Neural progenitor cell (in vitro differentiated cells): ENCODE data around the gene ERV3-1. TPM values are rescaled to one million over a fixed set of nuclear protein-coding genes. Genes with fewer than 3 reads are reported as not detected.

Experiments
- DNase-seq: peaks from one replicate; pipeline ENCODE4 v3.0.0-alpha.2; 2016; ENCODE audit warnings: low spot score
- H2AFZ ChIP-seq: fragments of 200-600 bp; sonication (generic); replicated peaks from 2 replicates; pipeline ENCODE4 v1.6.1; 2016; ENCODE audit warnings: antibody characterized with exemption
- H3F3A ChIP-seq: fragments of 200-600 bp; sonication (generic); 2 replicates; pipeline ENCODE4 v1.6.1; 2016; ENCODE audit warnings: antibody characterized with exemption, low read depth
- H3K27ac ChIP-seq: fragments of 200-600 bp; sonication (generic); 2 replicates; pipeline ENCODE4 v1.5.1; 2016; ENCODE audit warnings: mild to moderate bottlenecking
- H3K27me3 ChIP-seq: fragments of 200-600 bp; sonication (generic); 2 replicates; pipeline ENCODE4 v1.6.1; 2016; ENCODE audit warnings: mild to moderate bottlenecking, moderate library complexity
- H3K36me3 ChIP-seq: fragments of 200-600 bp; sonication (generic); 2 replicates; pipeline ENCODE4 v1.5.1; 2016
- H3K4me1 ChIP-seq: fragments of 200-600 bp; sonication (generic); 2 replicates; pipeline ENCODE4 v1.6.1; 2016; ENCODE audit warnings: mixed run types
- H3K4me2 ChIP-seq: fragments of 200-600 bp; sonication (generic); 2 replicates; pipeline ENCODE4 v1.6.1; 2016
- H3K4me3 ChIP-seq: fragments of 200-600 bp; sonication (generic); 2 replicates; pipeline ENCODE4 v1.5.1; 2016
- H3K79me2 ChIP-seq: fragments of 200-600 bp; sonication (generic); 2 replicates; pipeline ENCODE4 v1.6.1; 2016; ENCODE audit warnings: low read depth
- H3K9ac ChIP-seq: fragments of 200-600 bp; sonication (generic); 2 replicates; pipeline ENCODE4 v1.6.1; 2016
- H3K9me3 ChIP-seq: fragments of 200-600 bp; sonication (generic); 2 replicates; pipeline ENCODE4 v1.5.1; 2016; ENCODE audit warnings: low read depth
- H4K20me1 ChIP-seq: fragments of 200-600 bp; sonication (generic); 2 replicates; pipeline ENCODE4 v1.6.1; 2016; ENCODE audit warnings: low read depth
- H3K27ac Mint-ChIP-seq: 3 replicates; pipeline ENCODE4 v1.8.0; 2021; ENCODE audit warnings: mixed read lengths
- H3K27me3 Mint-ChIP-seq: 2 replicates; pipeline ENCODE4 v1.8.0; 2022; ENCODE audit warnings: low read depth, mild to moderate bottlenecking, inconsistent platforms, moderate library complexity, mixed read lengths; ENCODE audit not compliant: insufficient read depth
- H3K36me3 Mint-ChIP-seq: 3 replicates; pipeline ENCODE4 v1.8.0; 2021; ENCODE audit warnings: mixed read lengths
- H3K4me1 Mint-ChIP-seq: 3 replicates; pipeline ENCODE4 v1.8.0; 2021; ENCODE audit warnings: mixed read lengths
- H3K4me3 Mint-ChIP-seq: 3 replicates; pipeline ENCODE4 v1.8.0; 2021; ENCODE audit warnings: mild to moderate bottlenecking, moderate library complexity, mixed read lengths
- H3K9me3 Mint-ChIP-seq: 3 replicates; pipeline ENCODE4 v1.8.0; 2020; ENCODE audit warnings: mixed read lengths
- EZH2 ChIP-seq: fragments of 200-600 bp; sonication (generic); IDR thresholded peaks from 2 replicates; pipeline ENCODE4 v1.6.1; 2017; ENCODE audit warnings: antibody characterized with exemption, mild to moderate bottlenecking, moderate library complexity
- EZH2phosphoT487 ChIP-seq: fragments of 200-600 bp; sonication (generic); IDR thresholded peaks from 2 replicates; pipeline ENCODE4 v1.6.1; 2017; ENCODE audit warnings: antibody characterized with exemption
- total RNA-seq: library from RNA; depleted of rRNA; stranded (reverse); fragments of >200 nt; gene quantifications from 2 replicates; pipeline ENCODE4 v1.2.3, GENCODE V29; 2015; ENCODE audit warnings: low replicate concordance
- TF ChIP-seq, protein P1 (sequence below): fragments of 200-600 bp; sonication (generic); IDR thresholded peaks from 2 replicates; pipeline ENCODE4 v1.5.1; 2017; ENCODE audit warnings: antibody characterized with exemption, mild to moderate bottlenecking

The ERV3-1 gene
- total RNA-seq, 1 donor from 2014 or later: 50.0 TPM

DNA sequence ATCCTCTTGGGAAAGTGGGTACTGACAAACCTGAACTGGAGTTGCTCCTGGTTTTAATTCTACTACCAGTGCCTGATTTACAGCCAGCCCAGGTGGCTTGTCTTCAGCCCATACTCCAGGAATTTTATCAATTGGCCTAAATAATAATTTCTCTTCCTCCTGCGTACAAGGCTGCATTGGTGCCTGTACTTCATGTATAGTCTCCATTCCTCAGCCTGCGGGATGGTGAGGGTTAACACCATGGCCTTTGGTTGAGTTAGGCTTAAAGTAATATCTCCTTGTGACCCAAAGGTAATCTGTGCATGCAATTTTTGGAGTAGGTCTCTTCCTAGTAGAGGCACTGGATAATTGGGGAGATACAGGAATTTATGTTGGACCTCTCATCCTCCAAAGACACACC is 10.2 kb downstream of the ERV3-1 start:
- Histone ChIP-seq H2AFZ (no peak overlapping the region), H3K27me3 (no peaks in the 10 kb centered on the region), H3K4me3 (no peak overlapping the region), H3K4me1 (no peaks in the 10 kb centered on the region), H3F3A (no peaks in the 10 kb centered on the region), H3K9ac (no peak overlapping the region), H3K36me3 (peaks cover 12% of the 10 kb centered on the region), H3K4me2 (no peak overlapping the region), H3K9me3 (peaks cover 22% of the 10 kb centered on the region), H3K79me2 (peaks cover 22% of the 10 kb centered on the region), H3K27ac (no peak overlapping the region), H4K20me1 (no peaks in the 10 kb centered on the region)
- TF ChIP-seq, protein P1, sequence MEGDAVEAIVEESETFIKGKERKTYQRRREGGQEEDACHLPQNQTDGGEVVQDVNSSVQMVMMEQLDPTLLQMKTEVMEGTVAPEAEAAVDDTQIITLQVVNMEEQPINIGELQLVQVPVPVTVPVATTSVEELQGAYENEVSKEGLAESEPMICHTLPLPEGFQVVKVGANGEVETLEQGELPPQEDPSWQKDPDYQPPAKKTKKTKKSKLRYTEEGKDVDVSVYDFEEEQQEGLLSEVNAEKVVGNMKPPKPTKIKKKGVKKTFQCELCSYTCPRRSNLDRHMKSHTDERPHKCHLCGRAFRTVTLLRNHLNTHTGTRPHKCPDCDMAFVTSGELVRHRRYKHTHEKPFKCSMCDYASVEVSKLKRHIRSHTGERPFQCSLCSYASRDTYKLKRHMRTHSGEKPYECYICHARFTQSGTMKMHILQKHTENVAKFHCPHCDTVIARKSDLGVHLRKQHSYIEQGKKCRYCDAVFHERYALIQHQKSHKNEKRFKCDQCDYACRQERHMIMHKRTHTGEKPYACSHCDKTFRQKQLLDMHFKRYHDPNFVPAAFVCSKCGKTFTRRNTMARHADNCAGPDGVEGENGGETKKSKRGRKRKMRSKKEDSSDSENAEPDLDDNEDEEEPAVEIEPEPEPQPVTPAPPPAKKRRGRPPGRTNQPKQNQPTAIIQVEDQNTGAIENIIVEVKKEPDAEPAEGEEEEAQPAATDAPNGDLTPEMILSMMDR: no peak
- TF ChIP-seq EZH2 (no peak), EZH2phosphoT487 (no peak)
- Mint-ChIP-seq H3K36me3 (peaks cover 80% of the 10 kb centered on the region), H3K9me3 (peaks cover 87% of the 10 kb centered on the region), H3K4me1 (no peaks in the 10 kb centered on the region), H3K27me3 (peaks cover 14% of the 10 kb centered on the region), H3K27ac (no peak overlapping the region), H3K4me3 (no peak overlapping the region)
- DNase-seq: no peak

DNA sequence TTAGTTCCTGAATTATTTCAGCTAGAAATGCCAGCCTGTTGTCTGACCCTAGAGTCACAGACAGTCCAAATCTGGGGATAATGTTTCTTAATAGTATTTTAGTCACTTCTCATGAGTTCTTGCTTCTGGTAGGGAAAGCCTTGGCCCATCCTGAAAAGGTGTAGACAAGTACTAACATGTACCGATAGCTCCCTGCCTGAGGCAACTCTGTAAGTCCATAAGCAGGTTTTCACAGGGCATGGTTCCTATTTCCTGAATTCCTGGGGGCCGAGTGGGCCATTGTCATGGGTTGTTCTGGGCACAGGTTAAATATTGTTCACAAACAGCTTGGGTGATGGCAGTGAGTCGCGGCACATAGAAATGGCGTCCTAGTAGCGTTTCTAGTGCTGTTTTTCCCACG is 12.6 kb downstream of the ERV3-1 start:
- H3K27me3 Mint-ChIP-seq: peaks cover 12% of the 10 kb centered on the region
- H3K4me1 Mint-ChIP-seq: no peaks in the 10 kb centered on the region
- TF ChIP-seq EZH2phosphoT487 (no peak), EZH2 (no peak)
- TF ChIP-seq, protein P1: no peak
- Histone ChIP-seq H3K36me3 (peaks cover 19% of the 10 kb centered on the region), H3K9me3 (peaks cover 10% of the 10 kb centered on the region), H3K27ac (no peak overlapping the region), H3K9ac (no peak overlapping the region), H3K27me3 (no peaks in the 10 kb centered on the region), H3K4me3 (no peak overlapping the region), H3K4me1 (no peaks in the 10 kb centered on the region), H2AFZ (no peak overlapping the region), H4K20me1 (no peaks in the 10 kb centered on the region), H3K79me2 (no peaks in the 10 kb centered on the region), H3K4me2 (no peak overlapping the region), H3F3A (no peaks in the 10 kb centered on the region)
- H3K27ac Mint-ChIP-seq: no peak overlapping the region
- no peak for DNase-seq
- H3K36me3 Mint-ChIP-seq: peaks cover 83% of the 10 kb centered on the region
- H3K4me3 Mint-ChIP-seq: no peak overlapping the region
- H3K9me3 Mint-ChIP-seq: peaks cover 90% of the 10 kb centered on the region

DNA sequence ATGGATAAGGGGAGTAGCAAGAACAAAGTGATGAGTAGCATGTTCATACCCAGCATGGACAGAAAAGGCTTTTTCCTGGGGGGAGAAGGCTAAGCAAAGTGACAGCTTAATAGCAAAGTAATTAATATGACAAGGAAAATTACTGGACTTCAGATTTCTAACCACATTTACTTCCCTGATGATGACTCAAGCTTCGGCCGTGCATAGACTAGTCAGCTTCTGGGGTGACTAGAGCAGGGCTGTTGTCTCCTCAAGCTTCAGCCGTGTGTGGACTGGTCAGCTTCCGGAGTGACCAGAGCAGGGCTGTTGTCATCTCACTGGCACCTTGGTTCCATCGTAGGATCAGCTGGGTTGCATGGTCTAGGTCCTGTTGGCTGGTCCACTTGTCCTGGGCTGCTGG is 13.5 kb downstream of the ERV3-1 start:
- no peak overlapping the region for H3K27ac ChIP-seq
- H3F3A ChIP-seq: no peaks in the 10 kb centered on the region
- H3K9ac ChIP-seq: no peak overlapping the region
- no peaks in the 10 kb centered on the region for H4K20me1 ChIP-seq
- TF ChIP-seq EZH2: no peak
- TF ChIP-seq, protein P1: no peak
- TF ChIP-seq EZH2phosphoT487: no peak
- no peak overlapping the region for H3K4me3 ChIP-seq
- peaks cover 24% of the 10 kb centered on the region for H3K36me3 ChIP-seq
- Mint-ChIP-seq H3K27me3 (peaks cover 10% of the 10 kb centered on the region), H3K9me3 (peaks cover 90% of the 10 kb centered on the region), H3K27ac (no peak overlapping the region), H3K4me1 (no peaks in the 10 kb centered on the region), H3K36me3 (peaks cover 83% of the 10 kb centered on the region), H3K4me3 (no peak overlapping the region)
- H3K79me2 ChIP-seq: peaks cover 6% of the 10 kb centered on the region
- H3K27me3 ChIP-seq: no peaks in the 10 kb centered on the region
- H3K4me2 ChIP-seq: no peak overlapping the region
- peaks cover 13% of the 10 kb centered on the region for H3K9me3 ChIP-seq
- DNase-seq: no peak
- H3K4me1 ChIP-seq: no peaks in the 10 kb centered on the region
- H2AFZ ChIP-seq: no peak overlapping the region
